Mesothelial cell of epicardium (in vitro differentiated cells): ENCODE measurements around the gene EPB41. TPM values are rescaled to one million over a fixed set of nuclear protein-coding genes. Genes with fewer than 3 reads are reported as not detected.

Source experiments
- DNase-seq, 2 experiments: peaks; one replicate each; pipeline ENCODE4 v3.0.0; 2021; ENCODE audit warnings: low spot score in 2 of 2; ENCODE audit not compliant: unreplicated experiment in 2 of 2
- H3K27ac Mint-ChIP-seq: 2 replicates; pipeline ENCODE4 v1.8.0; 2021; ENCODE audit warnings: mixed read lengths
- H3K27me3 Mint-ChIP-seq: 2 replicates; pipeline ENCODE4 v1.8.0; 2021; ENCODE audit warnings: low read depth, mixed read lengths
- H3K36me3 Mint-ChIP-seq: 2 replicates; pipeline ENCODE4 v1.8.0; 2021; ENCODE audit warnings: mixed read lengths
- H3K4me1 Mint-ChIP-seq: 2 replicates; pipeline ENCODE4 v1.8.0; 2021; ENCODE audit warnings: mixed read lengths
- H3K4me3 Mint-ChIP-seq: 2 replicates; pipeline ENCODE4 v1.8.0; 2021; ENCODE audit warnings: mild to moderate bottlenecking, moderate library complexity, mixed read lengths
- H3K9me3 Mint-ChIP-seq: 2 replicates; pipeline ENCODE4 v1.8.0; 2021; ENCODE audit warnings: mixed read lengths
- CTCF ChIP-seq: fragments of 200-600 bp; sonication (generic); IDR thresholded peaks from one replicate; pipeline ENCODE4 v1.5.0; 2021; ENCODE audit warnings: antibody characterized with exemption; ENCODE audit not compliant: unreplicated experiment
- total RNA-seq: library from RNA; stranded (reverse); gene quantifications from 3 replicates; pipeline ENCODE4 v1.2.1, GENCODE V29; 2021

The EPB41 gene
- total RNA-seq, 1 donor from 2014 or later = 61.5 TPM

GRCh38 chr1:29052100-29052499, 137.7 kb downstream of the EPB41 start:
- Mint-ChIP-seq H3K4me1 (peaks cover 22% of the 10 kb centered on the region), H3K9me3 (no peaks in the 10 kb centered on the region), H3K27ac (peak overlapping the region; percentile 80), H3K27me3 (no peaks in the 10 kb centered on the region), H3K4me3 (no peak overlapping the region), H3K36me3 (peaks cover 4% of the 10 kb centered on the region)
- DNase-seq = no peak
- TF ChIP-seq CTCF = no peak

GRCh38 chr1:29052941-29053340, 138.6 kb downstream of the EPB41 start:
- TF ChIP-seq CTCF = no peak
- Mint-ChIP-seq H3K4me3 (no peak overlapping the region), H3K27me3 (no peaks in the 10 kb centered on the region), H3K4me1 (peaks cover 22% of the 10 kb centered on the region), H3K9me3 (no peaks in the 10 kb centered on the region), H3K27ac (peak overlapping the region; percentile 86), H3K36me3 (peaks cover 4% of the 10 kb centered on the region)
- DNase-seq = no peak

- no peaks in the 10 kb centered on the region for H3K27me3 Mint-ChIP-seq
- no peak overlapping the region for H3K27ac Mint-ChIP-seq
- H3K4me1 Mint-ChIP-seq = peaks cover 19% of the 10 kb centered on the region
- H3K4me3 Mint-ChIP-seq = no peak overlapping the region
- no peaks in the 10 kb centered on the region for H3K9me3 Mint-ChIP-seq
- TF ChIP-seq CTCF = no peak
- DNase-seq = no peak
- H3K36me3 Mint-ChIP-seq = peaks cover 4% of the 10 kb centered on the region
Observed at GRCh38 chr1:29055160-29055559, 140.8 kb downstream of the EPB41 start.

- Mint-ChIP-seq H3K4me1 (peaks cover 18% of the 10 kb centered on the region), H3K9me3 (no peaks in the 10 kb centered on the region), H3K4me3 (no peak overlapping the region), H3K27ac (no peak overlapping the region), H3K36me3 (peaks cover 4% of the 10 kb centered on the region), H3K27me3 (no peaks in the 10 kb centered on the region)
- no peak for DNase-seq
- TF ChIP-seq CTCF = no peak
Observed at GRCh38 chr1:29056256-29056655, 141.9 kb downstream of the EPB41 start.

GRCh38 chr1:29057700-29058099, 143.3 kb downstream of the EPB41 start:
- no peaks in the 10 kb centered on the region for H3K9me3 Mint-ChIP-seq
- H3K4me1 Mint-ChIP-seq = peaks cover 15% of the 10 kb centered on the region
- DNase-seq = no peak
- peaks cover 4% of the 10 kb centered on the region for H3K36me3 Mint-ChIP-seq
- no peak overlapping the region for H3K27ac Mint-ChIP-seq
- no peak overlapping the region for H3K4me3 Mint-ChIP-seq
- H3K27me3 Mint-ChIP-seq = no peaks in the 10 kb centered on the region
- TF ChIP-seq CTCF = no peak
